Heart left ventricle (tissue), 16 donors: Measurements from ENCODE around the gene UVSSA. TPM values are rescaled to one million over a fixed set of nuclear protein-coding genes. Genes with fewer than 3 reads are reported as not detected.
"Not testable (repeated sequence)": the region's sequence is repeated elsewhere in the genome, so short reads cannot be mapped to it uniquely, and the experiment has no call there.

Experiments
- ATAC-seq, 4 donors: fragments of 200-7000 bp; cut with Tn5 transposase; one replicate each; pipeline ENCODE4 v1.9.1; 2020 to 2022; ENCODE audit warnings: moderate library complexity in 4 of 4, mild to moderate bottlenecking in 3 of 4, moderate number of reproducible peaks in 1 of 4
- DNase-seq, 5 donors: peaks; one replicate each; pipeline ENCODE4 v3.0.0-alpha.2; 2020
- H3K27ac ChIP-seq, 12 donors: fragments of 200-600 bp; sonication (generic) in 4 of 12; one replicate each; pipeline versions ENCODE4 v1.5.0 to v1.8.0; 2016 to 2022; ENCODE audit warnings: mild to moderate bottlenecking in 2 of 12
- H3K27me3 ChIP-seq, 9 donors: fragments of 200-600 bp; sonication (generic) in 2 of 9; one replicate each; pipeline versions ENCODE4 v1.5.1 to v1.8.0; 2016 to 2022; ENCODE audit warnings: mild to moderate bottlenecking in 3 of 9
- H3K36me3 ChIP-seq, 9 donors: fragments of 200-600 bp; sonication (generic) in 2 of 9; one replicate each; pipeline versions ENCODE4 v1.5.0 to v1.8.0; 2018 to 2022; ENCODE audit warnings: mild to moderate bottlenecking in 2 of 9
- H3K4me1 ChIP-seq, 12 donors: fragments of 200-600 bp; sonication (generic) in 4 of 12; one replicate each; pipeline versions ENCODE4 v1.5.0 to v1.8.0; 2016 to 2022; ENCODE audit warnings: mild to moderate bottlenecking in 3 of 12
- H3K4me3 ChIP-seq, 12 donors: fragments of 200-600 bp; sonication (generic) in 4 of 12; one replicate each; pipeline versions ENCODE4 v1.5.0 to v1.8.0; 2017 to 2022; ENCODE audit warnings: mild to moderate bottlenecking in 9 of 12, moderate library complexity in 4 of 12
- H3K9me3 ChIP-seq, 12 donors: fragments of 200-600 bp; sonication (generic) in 4 of 12; one replicate each; pipeline versions ENCODE4 v1.5.0 to v1.8.0; 2016 to 2022; ENCODE audit warnings: mild to moderate bottlenecking in 1 of 12
- POLR2A ChIP-seq, 2 donors: fragments of 450-650 bp; IDR thresholded peaks; one replicate each; pipeline ENCODE4 v1.6.1; 2017; ENCODE audit warnings: antibody characterized with exemption in 2 of 2, mild to moderate bottlenecking in 2 of 2, moderate library complexity in 2 of 2
- WGBS, 4 donors: extraction: QIAGEN DNeasy Blood & Tissue Kit in 2 of 4; methylation state at CpG; one replicate each; pipeline versions ENCODE4 v1.1.5 to v1.1.7; 2013 to 2018; 5-methylcytosine and 5-hydroxymethylcytosine counted together
- intact Hi-C, 10 donors: fragments of 100-400 bp; cut with DNase I; formaldehyde crosslinking; loops; one replicate each; pipeline versions ENCODE4 v1.11.1 to v1.14.2; 2022
- polyA plus RNA-seq, 2 donors: library from polyadenylated mRNA; stranded (reverse); fragments of 200-250 nt; gene quantifications; one replicate each; pipeline ENCODE4 v1.2.3, GENCODE V29; 2013
- total RNA-seq, 9 donors: library from RNA; depleted of rRNA in 2 of 9; stranded (reverse); fragments of >200 nt in 2 of 9; fragmentation: NEBNext Ultra II Directional in 3 of 9; extraction: Animal tissue kit (Norgen Biotek cat#: 25700) in 3 of 9; gene quantifications; one replicate each; pipeline versions ENCODE4 v1.1.0 to v1.2.4, GENCODE V29; 2016 to 2023
- TF ChIP-seq, protein P1 (sequence below), 12 donors: fragments of 200-600 bp; sonication (generic) in 4 of 12; IDR thresholded peaks; one replicate each; pipeline versions ENCODE4 v1.5.0 to v1.8.0; 2018 to 2022; ENCODE audit warnings: antibody characterized with exemption in 12 of 12, mild to moderate bottlenecking in 5 of 12
- donor health status: ischemic (EF 13 %, LVEDD 7.1; RV severe dilation, severe dysfunction).
- donor health status: healthy with polysubstance abuse.
- donor health status: DM: no; HTN: yes; CAD: no.
- donor health status: DM: no; HTN: no; CAD: no.
- donor health status: ischemic (EF 25% LVEDD 6.9; RV normal size, moderate dysfunction).
- donor health status: ischemic (EF 25% LVEDD 5.7; RV mildly dilated, moderate dysfunction).
- donor health status: healthy.
- donor health status: DM: yes; HTN: yes; CAD: no.
- donor health status: ischemic (EF 35%, LVEDD 5.7; RV mildly dilated, moderate dysfunction).
- donor health status: nonischemic (EF 11% LVEDD 7.7; RV severe dilation, severe dysfunction).
- donor health status: DM: yes; HTN: yes; CAD: no.
- donor health status: PGD.
- donor health status: ischemic (EF 29% LVEDD 5.4; RV normal size, mild dysfunction).
- donor health status: nonischemic (EF 23%, LVEDD 6.1; RV moderate dilation, normal function).

UVSSA gene
- total and polyA plus RNA-seq, 11 donors: 4.7 to 14.2 (median 6.7) TPM

- DNase-seq (peak in 2 of 5 donors; percentile 6 to 52), ATAC-seq (no peak)
- Histone ChIP-seq H3K27me3 (peaks cover 17 to 63% (median 42%) of the 10 kb centered on the region in 9 donors), H3K4me3 (no peak overlapping the region), H3K9me3 (no peaks in the 10 kb centered on the region), H3K27ac (no peak overlapping the region), H3K36me3 (no peaks in the 10 kb centered on the region), H3K4me1 (peaks cover 0 to 4% (median 0%) of the 10 kb centered on the region in 12 donors)
- intact Hi-C loops: no loop called here
- TF ChIP-seq, protein P1, sequence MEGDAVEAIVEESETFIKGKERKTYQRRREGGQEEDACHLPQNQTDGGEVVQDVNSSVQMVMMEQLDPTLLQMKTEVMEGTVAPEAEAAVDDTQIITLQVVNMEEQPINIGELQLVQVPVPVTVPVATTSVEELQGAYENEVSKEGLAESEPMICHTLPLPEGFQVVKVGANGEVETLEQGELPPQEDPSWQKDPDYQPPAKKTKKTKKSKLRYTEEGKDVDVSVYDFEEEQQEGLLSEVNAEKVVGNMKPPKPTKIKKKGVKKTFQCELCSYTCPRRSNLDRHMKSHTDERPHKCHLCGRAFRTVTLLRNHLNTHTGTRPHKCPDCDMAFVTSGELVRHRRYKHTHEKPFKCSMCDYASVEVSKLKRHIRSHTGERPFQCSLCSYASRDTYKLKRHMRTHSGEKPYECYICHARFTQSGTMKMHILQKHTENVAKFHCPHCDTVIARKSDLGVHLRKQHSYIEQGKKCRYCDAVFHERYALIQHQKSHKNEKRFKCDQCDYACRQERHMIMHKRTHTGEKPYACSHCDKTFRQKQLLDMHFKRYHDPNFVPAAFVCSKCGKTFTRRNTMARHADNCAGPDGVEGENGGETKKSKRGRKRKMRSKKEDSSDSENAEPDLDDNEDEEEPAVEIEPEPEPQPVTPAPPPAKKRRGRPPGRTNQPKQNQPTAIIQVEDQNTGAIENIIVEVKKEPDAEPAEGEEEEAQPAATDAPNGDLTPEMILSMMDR (IDR thresholded peaks at IDR 0.05): no peak
- no peak for TF ChIP-seq POLR2A (IDR thresholded peaks at IDR 0.05)
- 53 to 65% (median 64%) methylated on average over 16 to 17 of the region's 17 CpGs for WGBS, 4 donors
Measured at GRCh38 chr4:1418494-1419285, 71.7 kb downstream of the UVSSA start.

GRCh38 chr4:1419708-1420107 lies 72.7 kb downstream of the UVSSA start:
- 81 to 89% (median 87%) methylated on average over 13 of the region's 13 CpGs for WGBS, 4 donors
- intact Hi-C loops: no loop called here
- no peak for DNase-seq

DNA sequence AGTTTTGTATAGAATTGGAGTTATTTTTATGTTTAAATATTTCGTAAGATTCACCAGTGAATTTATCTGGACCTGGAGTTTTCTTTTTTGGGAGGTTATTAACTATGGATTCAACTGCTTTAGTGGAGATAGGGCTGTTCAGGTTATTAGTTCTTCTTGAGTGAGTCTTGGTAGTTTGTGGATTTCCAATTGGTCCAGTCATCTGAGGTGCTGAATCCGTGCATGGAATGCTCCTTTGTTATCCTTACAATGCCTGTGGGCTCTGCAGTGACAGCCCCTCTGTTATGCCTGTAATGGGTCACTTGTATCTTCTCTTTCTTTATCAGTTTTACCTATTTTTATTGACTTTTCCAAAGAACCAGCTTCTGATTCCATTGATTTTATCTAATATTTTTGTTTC lies 74.6 kb downstream of the UVSSA start:
- intact Hi-C loops: no loop called here
- TF ChIP-seq, protein P1 (IDR thresholded peaks at IDR 0.05): no peak
- no peak for TF ChIP-seq POLR2A (IDR thresholded peaks at IDR 0.05)
- no peak for ATAC-seq
- Histone ChIP-seq H3K27ac (no peak overlapping the region), H3K4me1 (no peaks in the 10 kb centered on the region), H3K4me3 (no peak overlapping the region), H3K36me3 (no peaks in the 10 kb centered on the region), H3K27me3 (peaks cover 5 to 58% (median 18%) of the 10 kb centered on the region in 9 donors), H3K9me3 (no peaks in the 10 kb centered on the region)
- WGBS, 4 donors: 30 to 49% (median 37%) methylated on average over 2 of the region's 2 CpGs
- no peak for DNase-seq

More at GRCh38 chr4:1419708-1420107, 72.7 kb downstream of the UVSSA start:
- no peak overlapping the region for H3K4me3 ChIP-seq
- TF ChIP-seq, protein P1 (IDR thresholded peaks at IDR 0.05): no peak
- no peak for TF ChIP-seq POLR2A (IDR thresholded peaks at IDR 0.05)
- H3K4me1 ChIP-seq: peaks cover 0 to 2% (median 0%) of the 10 kb centered on the region in 12 donors
- no peaks in the 10 kb centered on the region for H3K36me3 ChIP-seq
- peaks cover 13 to 64% (median 33%) of the 10 kb centered on the region in 9 donors for H3K27me3 ChIP-seq
- no peaks in the 10 kb centered on the region for H3K9me3 ChIP-seq
- H3K27ac ChIP-seq: no peak overlapping the region
- no peak for ATAC-seq

GRCh38 chr4:1427010-1427409 lies 80.0 kb downstream of the UVSSA start:
- no peak for TF ChIP-seq POLR2A (IDR thresholded peaks at IDR 0.05)
- TF ChIP-seq, protein P1 (IDR thresholded peaks at IDR 0.05): no peak
- intact Hi-C loops: no loop called here
- no peak overlapping the region for H3K4me3 ChIP-seq
- ATAC-seq (no peak), DNase-seq (no peak)
- H3K4me1 ChIP-seq: no peaks in the 10 kb centered on the region
- peaks cover 0 to 36% (median 4%) of the 10 kb centered on the region in 9 donors for H3K27me3 ChIP-seq
- WGBS, 4 donors: 62 to 81% (median 77%) methylated on average over 5 of the region's 5 CpGs
- H3K27ac ChIP-seq: no peak overlapping the region
- no peaks in the 10 kb centered on the region for H3K36me3 ChIP-seq
- no peaks in the 10 kb centered on the region for H3K9me3 ChIP-seq

- H3K27ac ChIP-seq, H3K9me3 ChIP-seq, intact Hi-C loops, H3K36me3 ChIP-seq, H3K4me3 ChIP-seq, DNase-seq, H3K4me1 ChIP-seq, ATAC-seq: not testable (repeated sequence)
- peaks cover 0 to 23% (median 3%) of the 10 kb centered on the region in 9 donors for H3K27me3 ChIP-seq
- 60 to 87% (median 82%) methylated on average over 4 of the region's 4 CpGs for WGBS, 4 donors
Measured at GRCh38 chr4:1443688-1444172, 96.7 kb downstream of the UVSSA start.
